ENCODE data around the gene NOTCH3. TPM values are rescaled to one million over a fixed set of nuclear protein-coding genes. Genes with fewer than 3 reads are reported as not detected.
A peak's percentile ranks its signal among the peaks of the same experiment; 100 is the strongest.

The NOTCH3 gene
- total RNA-seq, 4 donors from 2014 or later = 95.6 to 278 (median 122) TPM

DNA sequence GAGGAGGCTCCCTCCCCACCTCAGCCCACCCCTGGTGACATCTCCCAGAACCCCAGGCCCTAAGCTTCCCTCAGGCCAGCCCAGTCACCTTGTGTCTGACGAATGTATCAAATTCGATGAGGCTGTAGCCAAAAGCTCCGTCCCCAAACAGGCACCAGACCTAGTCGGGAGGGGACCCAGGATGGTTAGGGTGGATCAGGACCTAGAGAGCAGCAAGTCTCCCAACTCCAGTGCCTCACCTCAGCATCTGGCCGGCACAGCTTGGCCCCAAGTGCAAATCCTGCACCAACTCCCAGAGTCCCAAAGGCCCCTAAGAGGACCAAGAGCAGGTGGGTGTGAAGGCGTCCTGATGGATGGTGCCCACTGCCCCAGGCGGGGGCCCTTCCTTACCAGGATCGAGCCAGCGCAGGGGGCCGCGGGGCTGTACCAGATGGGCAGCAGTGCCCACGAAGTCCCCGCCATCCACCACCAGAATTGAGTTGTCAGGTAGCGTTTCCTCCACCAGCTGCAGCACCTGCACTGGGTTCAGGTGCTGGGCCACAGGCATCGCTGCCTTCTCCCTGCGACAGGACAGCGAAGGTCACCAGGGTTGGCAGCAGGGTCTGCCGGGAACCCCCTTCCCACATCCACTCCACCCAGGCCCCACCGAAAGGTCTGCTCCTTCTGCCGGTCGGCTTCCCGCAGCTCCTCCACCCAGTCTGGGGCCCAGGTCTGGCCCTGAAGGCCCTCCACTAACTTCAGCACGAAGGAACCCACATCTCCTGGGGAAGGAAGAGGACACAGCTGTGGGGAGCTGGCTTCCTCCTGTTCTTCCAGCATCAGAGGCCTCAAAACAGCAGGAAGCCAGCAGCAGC, 84.8 kb downstream of the NOTCH3 start:
- TF ChIP-seq POLR2A (IDR thresholded peaks at IDR 0.05) = no peak
- TF ChIP-seq, protein P1, sequence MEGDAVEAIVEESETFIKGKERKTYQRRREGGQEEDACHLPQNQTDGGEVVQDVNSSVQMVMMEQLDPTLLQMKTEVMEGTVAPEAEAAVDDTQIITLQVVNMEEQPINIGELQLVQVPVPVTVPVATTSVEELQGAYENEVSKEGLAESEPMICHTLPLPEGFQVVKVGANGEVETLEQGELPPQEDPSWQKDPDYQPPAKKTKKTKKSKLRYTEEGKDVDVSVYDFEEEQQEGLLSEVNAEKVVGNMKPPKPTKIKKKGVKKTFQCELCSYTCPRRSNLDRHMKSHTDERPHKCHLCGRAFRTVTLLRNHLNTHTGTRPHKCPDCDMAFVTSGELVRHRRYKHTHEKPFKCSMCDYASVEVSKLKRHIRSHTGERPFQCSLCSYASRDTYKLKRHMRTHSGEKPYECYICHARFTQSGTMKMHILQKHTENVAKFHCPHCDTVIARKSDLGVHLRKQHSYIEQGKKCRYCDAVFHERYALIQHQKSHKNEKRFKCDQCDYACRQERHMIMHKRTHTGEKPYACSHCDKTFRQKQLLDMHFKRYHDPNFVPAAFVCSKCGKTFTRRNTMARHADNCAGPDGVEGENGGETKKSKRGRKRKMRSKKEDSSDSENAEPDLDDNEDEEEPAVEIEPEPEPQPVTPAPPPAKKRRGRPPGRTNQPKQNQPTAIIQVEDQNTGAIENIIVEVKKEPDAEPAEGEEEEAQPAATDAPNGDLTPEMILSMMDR (IDR thresholded peaks at IDR 0.05) = no peak
- no peaks in the 10 kb centered on the region for H3K27me3 ChIP-seq
- peak overlapping the region; percentile 14 to 55 (median 30) for H3K27ac ChIP-seq

DNA sequence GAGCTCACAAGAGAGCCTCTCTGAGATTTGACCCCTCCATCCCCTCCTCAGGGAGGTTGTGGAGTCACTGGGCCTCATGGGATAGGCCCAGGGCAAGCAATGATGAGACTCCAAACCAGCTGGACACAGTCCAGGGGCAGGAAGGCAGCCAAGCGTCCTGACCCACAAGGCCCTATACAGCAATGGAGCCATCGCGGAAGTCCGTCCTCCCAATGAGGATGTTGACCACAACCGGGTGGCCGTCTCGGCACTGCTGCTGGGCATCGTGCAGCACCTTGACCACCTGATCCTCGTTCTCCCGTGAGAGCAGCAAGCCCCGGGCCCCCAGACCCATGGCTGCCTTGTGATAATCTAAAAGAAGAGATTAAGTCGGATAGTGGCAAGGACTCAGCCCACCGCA, 85.7 kb downstream of the NOTCH3 start:
- peaks cover 31 to 100% (median 52%) of the 10 kb centered on the region in 3 donors for H3K36me3 ChIP-seq
- H3K9me3 ChIP-seq = no peaks in the 10 kb centered on the region
- H3K27me3 ChIP-seq = no peaks in the 10 kb centered on the region
- H3K4me3 ChIP-seq = no peak overlapping the region
- peak overlapping the region; percentile 14 to 55 (median 30) for H3K27ac ChIP-seq
- peaks cover 0 to 20% (median 3%) of the 10 kb centered on the region in 3 donors for H3K4me1 ChIP-seq
- DNase-seq = no peak
- WGBS, 2 donors = 28 to 60% methylated on average over 1 to 8 of the region's 13 CpGs
- TF ChIP-seq POLR2A (IDR thresholded peaks at IDR 0.05) = no peak
- TF ChIP-seq, protein P1 (IDR thresholded peaks at IDR 0.05) = no peak
- intact Hi-C loops (cut with DNase I) = no loop called here

More for the DNA sequence above, 84.8 kb downstream of the NOTCH3 start:
- WGBS, 2 donors = 70 to 83% methylated on average over 2 to 7 of the region's 23 CpGs
- no peak for DNase-seq
- H3K4me1 ChIP-seq = peaks cover 0 to 20% (median 3%) of the 10 kb centered on the region in 3 donors
- intact Hi-C loops (cut with DNase I) = no loop called here
- H3K9me3 ChIP-seq = no peaks in the 10 kb centered on the region
- H3K4me3 ChIP-seq = no peak overlapping the region
- H3K36me3 ChIP-seq = peaks cover 31 to 100% (median 48%) of the 10 kb centered on the region in 3 donors

DNA sequence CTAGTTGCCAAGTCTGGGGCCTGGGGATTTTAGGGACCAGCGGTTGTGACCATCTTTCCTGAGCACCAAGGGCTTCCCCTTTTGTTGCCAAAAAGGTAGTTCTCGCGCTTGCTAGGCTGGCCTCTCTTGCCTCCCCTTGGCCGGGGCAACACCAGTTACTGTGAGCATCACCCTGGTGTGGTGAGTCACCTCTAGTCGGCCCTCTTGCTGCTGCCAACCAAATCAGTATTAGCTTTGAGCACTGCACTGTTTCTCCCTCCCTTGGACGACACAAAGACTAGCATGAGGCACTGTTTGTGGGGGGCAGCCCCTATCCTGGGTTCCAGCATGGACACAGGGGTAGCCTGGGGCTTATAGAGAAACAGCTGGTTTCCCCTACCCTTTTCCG, 86.6 kb downstream of the NOTCH3 start:
- 67 to 71% methylated on average over 3 to 4 of the region's 7 CpGs for WGBS, 2 donors
- intact Hi-C loops (cut with DNase I) = no loop called here
- TF ChIP-seq POLR2A (IDR thresholded peaks at IDR 0.05) = no peak
- TF ChIP-seq, protein P1 (IDR thresholded peaks at IDR 0.05) = no peak
- Histone ChIP-seq H3K27ac (peak overlapping the region in 2 of 4 donors; percentile 13 to 55), H3K4me1 (peaks cover 0 to 22% (median 3%) of the 10 kb centered on the region in 3 donors), H3K4me3 (no peak overlapping the region), H3K9me3 (no peaks in the 10 kb centered on the region), H3K27me3 (no peaks in the 10 kb centered on the region), H3K36me3 (peaks cover 25 to 100% (median 44%) of the 10 kb centered on the region in 3 donors)
- DNase-seq = no peak

DNA sequence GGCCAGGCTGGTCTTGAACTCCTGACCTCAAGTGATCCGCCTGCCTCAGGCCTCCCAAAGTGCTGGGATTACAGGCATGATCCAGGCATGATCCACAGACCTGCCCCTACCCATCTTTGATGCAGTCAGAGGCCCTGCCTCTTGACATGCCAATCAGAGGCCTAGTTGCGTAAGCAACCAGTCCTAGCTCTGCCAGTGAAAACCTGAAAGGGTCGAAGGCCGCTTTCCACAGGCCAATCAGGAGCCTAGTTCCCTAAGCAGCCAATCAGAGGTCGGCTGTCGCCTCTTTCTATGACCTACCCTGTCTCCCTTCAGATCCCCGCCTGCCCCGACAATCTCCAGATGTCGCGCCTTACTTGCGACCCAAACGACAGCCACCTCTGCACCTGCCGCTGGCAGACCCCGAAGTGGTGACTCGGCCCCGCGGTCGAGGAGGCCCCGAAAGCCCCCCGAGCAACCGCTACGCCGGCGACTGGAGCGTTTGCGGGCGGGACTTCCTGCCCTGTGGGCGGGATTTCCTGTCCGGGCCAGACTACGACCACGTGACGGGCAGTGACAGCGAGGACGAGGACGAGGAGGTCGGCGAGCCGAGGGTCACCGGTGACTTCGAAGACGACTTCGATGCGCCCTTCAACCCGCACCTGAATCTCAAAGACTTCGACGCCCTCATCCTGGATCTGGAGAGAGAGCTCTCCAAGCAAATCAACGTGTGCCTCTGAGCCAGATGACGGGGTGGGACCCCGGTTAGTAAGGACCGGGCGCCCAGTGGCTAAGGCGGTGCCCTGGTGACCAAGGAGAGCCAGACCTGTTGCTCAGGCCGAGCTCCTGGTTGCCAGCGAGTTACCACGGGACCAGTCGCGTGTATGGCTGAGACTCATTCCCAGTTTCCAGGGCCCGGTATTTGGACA, 87.3 kb downstream of the NOTCH3 start:
- no peak for DNase-seq
- H3K27ac ChIP-seq = peak overlapping the region in 1 of 4 donors; percentile 55
- TF ChIP-seq, protein P1 (IDR thresholded peaks at IDR 0.05) = no peak
- TF ChIP-seq POLR2A (IDR thresholded peaks at IDR 0.05) = no peak
- intact Hi-C loops (cut with DNase I) = no loop called here
- peaks cover 20 to 96% (median 38%) of the 10 kb centered on the region in 3 donors for H3K36me3 ChIP-seq
- H3K4me1 ChIP-seq = peaks cover 0 to 27% (median 7%) of the 10 kb centered on the region in 3 donors
- H3K4me3 ChIP-seq = no peak overlapping the region
- no peaks in the 10 kb centered on the region for H3K27me3 ChIP-seq
- WGBS, 2 donors = 96 to 97% methylated on average over 7 to 17 of the region's 58 CpGs
- no peaks in the 10 kb centered on the region for H3K9me3 ChIP-seq
